ENCODE data around the gene UHRF1. TPM values are rescaled to one million over a fixed set of nuclear protein-coding genes. Genes with fewer than 3 reads are reported as not detected.
"Not testable (repeated sequence)": the region's sequence is repeated elsewhere in the genome, so short reads cannot be mapped to it uniquely, and the experiment has no call there.

UHRF1 gene
- total RNA-seq, 1 donor: 7.6 TPM

DNA sequence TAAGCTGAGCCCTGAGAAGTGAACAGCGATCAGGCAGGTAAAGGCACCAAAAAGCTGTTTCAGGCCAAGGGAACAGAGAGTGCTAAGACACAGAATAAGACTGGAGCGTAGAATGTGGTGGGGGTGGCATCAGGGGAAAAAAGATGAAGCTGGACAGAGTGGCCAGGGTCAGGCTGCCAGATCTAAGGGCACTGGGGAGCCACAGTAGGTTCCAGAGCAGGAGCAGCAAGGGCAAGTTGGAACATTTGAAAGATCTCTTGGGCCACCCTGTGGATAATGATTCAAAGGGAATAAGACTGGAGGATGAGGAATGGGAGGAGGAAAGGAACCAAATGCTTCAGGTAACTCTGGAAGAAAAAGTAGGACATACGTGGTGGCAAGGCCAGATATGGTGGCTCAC is 35.4 kb upstream of the UHRF1 start:
- Histone ChIP-seq H3K27me3 (ENCODE audit: insufficient read depth, low read length) (no peaks in the 10 kb centered on the region), H3K27ac (ENCODE audit: low read depth, low read length) (no peak overlapping the region), H3K79me2 (ENCODE audit: insufficient read depth, low read length) (no peaks in the 10 kb centered on the region), H3K36me3 (ENCODE audit: insufficient read depth, low read length) (no peaks in the 10 kb centered on the region), H2AFZ (ENCODE audit: low read length) (no peak overlapping the region), H3K4me3 (ENCODE audit: insufficient read depth, low read length) (no peak overlapping the region), H3K4me2 (ENCODE audit: insufficient read depth, low read length) (no peak overlapping the region), H3K9me3 (ENCODE audit: low read depth, low read length) (no peaks in the 10 kb centered on the region), H3K4me1 (ENCODE audit: insufficient read depth, low read length) (peaks cover 15% of the 10 kb centered on the region), H4K20me1 (ENCODE audit: insufficient read depth, low read length) (no peaks in the 10 kb centered on the region)
- TF ChIP-seq, protein P1, sequence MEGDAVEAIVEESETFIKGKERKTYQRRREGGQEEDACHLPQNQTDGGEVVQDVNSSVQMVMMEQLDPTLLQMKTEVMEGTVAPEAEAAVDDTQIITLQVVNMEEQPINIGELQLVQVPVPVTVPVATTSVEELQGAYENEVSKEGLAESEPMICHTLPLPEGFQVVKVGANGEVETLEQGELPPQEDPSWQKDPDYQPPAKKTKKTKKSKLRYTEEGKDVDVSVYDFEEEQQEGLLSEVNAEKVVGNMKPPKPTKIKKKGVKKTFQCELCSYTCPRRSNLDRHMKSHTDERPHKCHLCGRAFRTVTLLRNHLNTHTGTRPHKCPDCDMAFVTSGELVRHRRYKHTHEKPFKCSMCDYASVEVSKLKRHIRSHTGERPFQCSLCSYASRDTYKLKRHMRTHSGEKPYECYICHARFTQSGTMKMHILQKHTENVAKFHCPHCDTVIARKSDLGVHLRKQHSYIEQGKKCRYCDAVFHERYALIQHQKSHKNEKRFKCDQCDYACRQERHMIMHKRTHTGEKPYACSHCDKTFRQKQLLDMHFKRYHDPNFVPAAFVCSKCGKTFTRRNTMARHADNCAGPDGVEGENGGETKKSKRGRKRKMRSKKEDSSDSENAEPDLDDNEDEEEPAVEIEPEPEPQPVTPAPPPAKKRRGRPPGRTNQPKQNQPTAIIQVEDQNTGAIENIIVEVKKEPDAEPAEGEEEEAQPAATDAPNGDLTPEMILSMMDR (IDR thresholded peaks at IDR 0.05; ENCODE audit: extremely low read depth, low read depth, low read length): no peak
- DNase-seq (ENCODE audit: insufficient read length, low spot score, missing footprints): no peak

GRCh38 chr19:4877753-4878490 is 31.4 kb upstream of the UHRF1 start:
- Histone ChIP-seq H3K36me3 (ENCODE audit: insufficient read depth, low read length) (no peaks in the 10 kb centered on the region), H3K9me3 (ENCODE audit: low read depth, low read length) (no peaks in the 10 kb centered on the region), H3K27ac (ENCODE audit: low read depth, low read length) (no peak overlapping the region), H2AFZ (ENCODE audit: low read length) (peak overlapping the region; percentile 78), H3K4me3 (ENCODE audit: insufficient read depth, low read length) (peak overlapping the region; percentile 10), H3K4me1 (ENCODE audit: insufficient read depth, low read length) (peaks cover 5% of the 10 kb centered on the region), H4K20me1 (ENCODE audit: insufficient read depth, low read length) (no peaks in the 10 kb centered on the region), H3K27me3 (ENCODE audit: insufficient read depth, low read length) (no peaks in the 10 kb centered on the region), H3K4me2 (ENCODE audit: insufficient read depth, low read length) (peak overlapping the region; percentile 18), H3K79me2 (ENCODE audit: insufficient read depth, low read length) (no peaks in the 10 kb centered on the region)
- DNase-seq (ENCODE audit: insufficient read length, low spot score, missing footprints): peak; percentile 90
- TF ChIP-seq, protein P1 (IDR thresholded peaks at IDR 0.05; ENCODE audit: extremely low read depth, low read depth, low read length): no peak

DNA sequence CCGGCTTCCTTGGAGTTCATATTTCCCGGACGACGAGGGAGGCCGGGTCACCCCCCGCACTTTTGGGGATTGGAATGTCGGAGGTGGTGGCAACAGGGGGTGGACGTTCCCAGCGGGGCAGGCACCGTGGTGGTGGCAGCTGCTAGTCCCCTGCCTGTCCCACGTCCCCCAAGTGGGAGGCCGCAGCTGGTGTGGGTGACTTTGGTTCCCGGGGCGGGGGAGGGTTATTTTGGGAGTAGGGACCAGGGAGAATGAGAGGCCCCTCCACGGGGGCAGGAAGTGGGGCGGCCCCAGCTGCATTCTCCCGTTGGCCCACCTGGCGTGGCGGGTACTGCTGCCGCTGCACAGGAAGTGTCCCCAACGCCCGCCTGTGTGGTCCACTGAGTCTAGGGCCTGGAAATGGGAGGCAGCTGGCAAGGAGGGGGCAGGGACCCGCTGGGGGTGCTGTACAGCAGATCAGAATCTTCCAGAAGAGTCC is 30.8 kb upstream of the UHRF1 start:
- H2AFZ ChIP-seq (ENCODE audit: low read length): peak overlapping the region; percentile 78

GRCh38 chr19:4879041-4879440 is 30.3 kb upstream of the UHRF1 start:
- no peaks in the 10 kb centered on the region for H3K9me3 ChIP-seq (ENCODE audit: low read depth, low read length)
- H3K27ac ChIP-seq (ENCODE audit: low read depth, low read length): no peak overlapping the region
- peaks cover 5% of the 10 kb centered on the region for H3K4me1 ChIP-seq (ENCODE audit: insufficient read depth, low read length)
- no peaks in the 10 kb centered on the region for H3K79me2 ChIP-seq (ENCODE audit: insufficient read depth, low read length)
- H3K4me2 ChIP-seq (ENCODE audit: insufficient read depth, low read length): no peak overlapping the region
- H3K27me3 ChIP-seq (ENCODE audit: insufficient read depth, low read length): no peaks in the 10 kb centered on the region
- no peak for DNase-seq (ENCODE audit: insufficient read length, low spot score, missing footprints)
- TF ChIP-seq, protein P1 (IDR thresholded peaks at IDR 0.05; ENCODE audit: extremely low read depth, low read depth, low read length): no peak
- H3K4me3 ChIP-seq (ENCODE audit: insufficient read depth, low read length): no peak overlapping the region
- H3K36me3 ChIP-seq (ENCODE audit: insufficient read depth, low read length): no peaks in the 10 kb centered on the region
- H2AFZ ChIP-seq (ENCODE audit: low read length): no peak overlapping the region
- no peaks in the 10 kb centered on the region for H4K20me1 ChIP-seq (ENCODE audit: insufficient read depth, low read length)

More for the DNA sequence above, 30.8 kb upstream of the UHRF1 start:
- H3K79me2 ChIP-seq (ENCODE audit: insufficient read depth, low read length): no peaks in the 10 kb centered on the region
- peak overlapping the region; percentile 18 for H3K4me2 ChIP-seq (ENCODE audit: insufficient read depth, low read length)
- H3K4me3 ChIP-seq (ENCODE audit: insufficient read depth, low read length): peak overlapping the region; percentile 10
- no peak overlapping the region for H3K27ac ChIP-seq (ENCODE audit: low read depth, low read length)
- DNase-seq (ENCODE audit: insufficient read length, low spot score, missing footprints): no peak
- peaks cover 5% of the 10 kb centered on the region for H3K4me1 ChIP-seq (ENCODE audit: insufficient read depth, low read length)
- no peaks in the 10 kb centered on the region for H3K27me3 ChIP-seq (ENCODE audit: insufficient read depth, low read length)
- TF ChIP-seq, protein P1 (IDR thresholded peaks at IDR 0.05; ENCODE audit: extremely low read depth, low read depth, low read length): no peak
- no peaks in the 10 kb centered on the region for H4K20me1 ChIP-seq (ENCODE audit: insufficient read depth, low read length)
- H3K36me3 ChIP-seq (ENCODE audit: insufficient read depth, low read length): no peaks in the 10 kb centered on the region
- H3K9me3 ChIP-seq (ENCODE audit: low read depth, low read length): no peaks in the 10 kb centered on the region

DNA sequence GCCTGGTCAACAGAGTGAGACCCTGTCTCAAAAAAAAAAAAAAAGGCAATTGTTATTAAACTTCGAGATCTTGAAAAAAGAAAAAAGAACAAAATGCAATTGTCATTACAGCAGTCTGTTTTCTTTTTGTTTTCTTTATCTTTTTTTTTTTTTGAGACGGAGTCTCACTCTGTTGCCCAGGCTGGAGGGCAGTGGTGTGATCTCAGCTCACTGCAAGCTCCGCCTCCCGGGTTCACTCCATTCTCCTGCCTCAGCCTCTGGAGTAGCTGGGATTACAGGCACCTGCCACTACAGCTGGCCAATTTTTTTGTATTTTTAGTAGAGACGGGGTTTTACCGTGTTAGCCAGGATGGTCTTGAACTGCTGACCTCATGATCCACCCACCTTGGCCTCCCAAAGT is 26.4 kb upstream of the UHRF1 start:
- H3K79me2 ChIP-seq (ENCODE audit: insufficient read depth, low read length); H3K36me3 ChIP-seq (ENCODE audit: insufficient read depth, low read length); H3K4me3 ChIP-seq (ENCODE audit: insufficient read depth, low read length); H2AFZ ChIP-seq (ENCODE audit: low read length); H3K9me3 ChIP-seq (ENCODE audit: low read depth, low read length); H3K27ac ChIP-seq (ENCODE audit: low read depth, low read length); H3K4me2 ChIP-seq (ENCODE audit: insufficient read depth, low read length); H4K20me1 ChIP-seq (ENCODE audit: insufficient read depth, low read length); H3K4me1 ChIP-seq (ENCODE audit: insufficient read depth, low read length); H3K27me3 ChIP-seq (ENCODE audit: insufficient read depth, low read length); DNase-seq (ENCODE audit: insufficient read length, low spot score, missing footprints): not testable (repeated sequence)

DNA sequence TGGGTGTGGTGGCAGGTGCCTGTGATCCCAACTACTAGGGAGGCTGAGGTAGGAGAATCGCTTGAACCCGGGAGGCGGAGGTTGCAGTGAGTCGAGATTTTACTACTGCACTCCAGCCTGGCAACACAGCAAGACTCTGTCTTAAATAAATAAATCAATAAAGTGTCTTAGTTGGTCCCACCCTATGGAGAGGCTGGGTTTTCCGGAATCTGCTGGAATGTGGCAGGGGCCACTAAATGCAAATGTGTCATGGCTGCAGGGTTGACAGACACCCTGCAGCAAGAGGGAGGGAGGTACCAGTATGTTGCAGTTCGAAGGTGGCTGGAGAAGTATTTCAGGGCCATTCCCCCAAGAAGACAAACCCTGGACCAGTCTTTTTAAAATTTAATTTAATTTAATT is 24.3 kb upstream of the UHRF1 start:
- not testable (repeated sequence) for H2AFZ ChIP-seq (ENCODE audit: low read length); H3K4me3 ChIP-seq (ENCODE audit: insufficient read depth, low read length); H4K20me1 ChIP-seq (ENCODE audit: insufficient read depth, low read length); H3K4me2 ChIP-seq (ENCODE audit: insufficient read depth, low read length); H3K27ac ChIP-seq (ENCODE audit: low read depth, low read length); H3K4me1 ChIP-seq (ENCODE audit: insufficient read depth, low read length); H3K9me3 ChIP-seq (ENCODE audit: low read depth, low read length); H3K27me3 ChIP-seq (ENCODE audit: insufficient read depth, low read length); H3K79me2 ChIP-seq (ENCODE audit: insufficient read depth, low read length); H3K36me3 ChIP-seq (ENCODE audit: insufficient read depth, low read length); DNase-seq (ENCODE audit: insufficient read length, low spot score, missing footprints)

Data from osteoblast (primary cell).